Measurements from ENCODE around the gene PLS1.

DNA sequence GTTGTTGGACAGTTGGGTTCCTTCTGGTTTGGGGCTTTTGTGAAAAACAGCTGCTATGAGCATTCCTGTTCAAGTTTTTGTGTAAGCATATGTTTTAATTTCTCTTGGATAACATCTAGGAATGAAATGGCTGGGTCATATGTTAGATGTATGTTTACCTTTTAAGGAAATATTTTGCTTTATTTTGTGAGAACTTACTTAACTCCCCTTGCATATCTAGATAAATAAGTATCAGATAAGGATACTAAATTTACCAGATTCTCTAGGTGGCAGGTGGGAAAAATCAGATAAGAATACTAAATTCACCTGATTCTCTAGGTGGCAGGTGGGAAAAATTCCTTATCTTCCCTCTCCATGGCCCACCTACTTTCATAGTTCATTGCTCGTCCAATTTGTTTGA lies 1.1 kb upstream of the PLS1 start:
- TF ChIP-seq, protein P1, sequence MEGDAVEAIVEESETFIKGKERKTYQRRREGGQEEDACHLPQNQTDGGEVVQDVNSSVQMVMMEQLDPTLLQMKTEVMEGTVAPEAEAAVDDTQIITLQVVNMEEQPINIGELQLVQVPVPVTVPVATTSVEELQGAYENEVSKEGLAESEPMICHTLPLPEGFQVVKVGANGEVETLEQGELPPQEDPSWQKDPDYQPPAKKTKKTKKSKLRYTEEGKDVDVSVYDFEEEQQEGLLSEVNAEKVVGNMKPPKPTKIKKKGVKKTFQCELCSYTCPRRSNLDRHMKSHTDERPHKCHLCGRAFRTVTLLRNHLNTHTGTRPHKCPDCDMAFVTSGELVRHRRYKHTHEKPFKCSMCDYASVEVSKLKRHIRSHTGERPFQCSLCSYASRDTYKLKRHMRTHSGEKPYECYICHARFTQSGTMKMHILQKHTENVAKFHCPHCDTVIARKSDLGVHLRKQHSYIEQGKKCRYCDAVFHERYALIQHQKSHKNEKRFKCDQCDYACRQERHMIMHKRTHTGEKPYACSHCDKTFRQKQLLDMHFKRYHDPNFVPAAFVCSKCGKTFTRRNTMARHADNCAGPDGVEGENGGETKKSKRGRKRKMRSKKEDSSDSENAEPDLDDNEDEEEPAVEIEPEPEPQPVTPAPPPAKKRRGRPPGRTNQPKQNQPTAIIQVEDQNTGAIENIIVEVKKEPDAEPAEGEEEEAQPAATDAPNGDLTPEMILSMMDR (IDR thresholded peaks at IDR 0.05 in 2 of 3, conservative IDR thresholded peaks at IDR 0.05 in 1 of 3; ENCODE audit: borderline replicate concordance in 1 of 3, insufficient read depth in 1 of 3, low read depth in 2 of 3, low read length in 2 of 3), result no peak
- TF ChIP-seq EZH2phosphoT487 (IDR thresholded peaks at IDR 0.05; ENCODE audit: borderline replicate concordance), result no peak
- TF ChIP-seq SIN3A (IDR thresholded peaks at IDR 0.05; ENCODE audit: low read depth), result no peak
- TF ChIP-seq POLR2AphosphoS5 (IDR thresholded peaks at IDR 0.05; ENCODE audit: low read depth, low read length), result no peak
- no peak for TF ChIP-seq TCF7L2 (IDR thresholded peaks at IDR 0.05; ENCODE audit: borderline replicate concordance, extremely low read depth, insufficient read depth, insufficient read length)
- TF ChIP-seq JUND (IDR thresholded peaks at IDR 0.05), result no peak
- TF ChIP-seq, protein P2, sequence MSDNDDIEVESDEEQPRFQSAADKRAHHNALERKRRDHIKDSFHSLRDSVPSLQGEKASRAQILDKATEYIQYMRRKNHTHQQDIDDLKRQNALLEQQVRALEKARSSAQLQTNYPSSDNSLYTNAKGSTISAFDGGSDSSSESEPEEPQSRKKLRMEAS (IDR thresholded peaks at IDR 0.05), result no peak
- TF ChIP-seq, protein P3, sequence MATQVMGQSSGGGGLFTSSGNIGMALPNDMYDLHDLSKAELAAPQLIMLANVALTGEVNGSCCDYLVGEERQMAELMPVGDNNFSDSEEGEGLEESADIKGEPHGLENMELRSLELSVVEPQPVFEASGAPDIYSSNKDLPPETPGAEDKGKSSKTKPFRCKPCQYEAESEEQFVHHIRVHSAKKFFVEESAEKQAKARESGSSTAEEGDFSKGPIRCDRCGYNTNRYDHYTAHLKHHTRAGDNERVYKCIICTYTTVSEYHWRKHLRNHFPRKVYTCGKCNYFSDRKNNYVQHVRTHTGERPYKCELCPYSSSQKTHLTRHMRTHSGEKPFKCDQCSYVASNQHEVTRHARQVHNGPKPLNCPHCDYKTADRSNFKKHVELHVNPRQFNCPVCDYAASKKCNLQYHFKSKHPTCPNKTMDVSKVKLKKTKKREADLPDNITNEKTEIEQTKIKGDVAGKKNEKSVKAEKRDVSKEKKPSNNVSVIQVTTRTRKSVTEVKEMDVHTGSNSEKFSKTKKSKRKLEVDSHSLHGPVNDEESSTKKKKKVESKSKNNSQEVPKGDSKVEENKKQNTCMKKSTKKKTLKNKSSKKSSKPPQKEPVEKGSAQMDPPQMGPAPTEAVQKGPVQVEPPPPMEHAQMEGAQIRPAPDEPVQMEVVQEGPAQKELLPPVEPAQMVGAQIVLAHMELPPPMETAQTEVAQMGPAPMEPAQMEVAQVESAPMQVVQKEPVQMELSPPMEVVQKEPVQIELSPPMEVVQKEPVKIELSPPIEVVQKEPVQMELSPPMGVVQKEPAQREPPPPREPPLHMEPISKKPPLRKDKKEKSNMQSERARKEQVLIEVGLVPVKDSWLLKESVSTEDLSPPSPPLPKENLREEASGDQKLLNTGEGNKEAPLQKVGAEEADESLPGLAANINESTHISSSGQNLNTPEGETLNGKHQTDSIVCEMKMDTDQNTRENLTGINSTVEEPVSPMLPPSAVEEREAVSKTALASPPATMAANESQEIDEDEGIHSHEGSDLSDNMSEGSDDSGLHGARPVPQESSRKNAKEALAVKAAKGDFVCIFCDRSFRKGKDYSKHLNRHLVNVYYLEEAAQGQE (IDR thresholded peaks at IDR 0.05; ENCODE audit: low read depth), result no peak
- TF ChIP-seq POLR2A (IDR thresholded peaks at IDR 0.05; ENCODE audit: borderline replicate concordance, extremely low read depth, insufficient read depth, insufficient read length), result no peak
- TF ChIP-seq, protein P4, sequence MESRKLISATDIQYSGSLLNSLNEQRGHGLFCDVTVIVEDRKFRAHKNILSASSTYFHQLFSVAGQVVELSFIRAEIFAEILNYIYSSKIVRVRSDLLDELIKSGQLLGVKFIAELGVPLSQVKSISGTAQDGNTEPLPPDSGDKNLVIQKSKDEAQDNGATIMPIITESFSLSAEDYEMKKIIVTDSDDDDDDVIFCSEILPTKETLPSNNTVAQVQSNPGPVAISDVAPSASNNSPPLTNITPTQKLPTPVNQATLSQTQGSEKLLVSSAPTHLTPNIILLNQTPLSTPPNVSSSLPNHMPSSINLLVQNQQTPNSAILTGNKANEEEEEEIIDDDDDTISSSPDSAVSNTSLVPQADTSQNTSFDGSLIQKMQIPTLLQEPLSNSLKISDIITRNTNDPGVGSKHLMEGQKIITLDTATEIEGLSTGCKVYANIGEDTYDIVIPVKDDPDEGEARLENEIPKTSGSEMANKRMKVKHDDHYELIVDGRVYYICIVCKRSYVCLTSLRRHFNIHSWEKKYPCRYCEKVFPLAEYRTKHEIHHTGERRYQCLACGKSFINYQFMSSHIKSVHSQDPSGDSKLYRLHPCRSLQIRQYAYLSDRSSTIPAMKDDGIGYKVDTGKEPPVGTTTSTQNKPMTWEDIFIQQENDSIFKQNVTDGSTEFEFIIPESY (IDR thresholded peaks at IDR 0.05; ENCODE audit: extremely low read depth, insufficient replicate concordance, low read length), result no peak
- no peak for TF ChIP-seq EZH2 (IDR thresholded peaks at IDR 0.05)
- no peak for TF ChIP-seq RAD21 (IDR thresholded peaks at IDR 0.05; ENCODE audit: low read depth)

Measured in HCT116 (cell line).